Tibial artery (tissue), 4 donors: Measurements from ENCODE around the gene GLUL.

Experiments
- DNase-seq, 2 donors: peaks; one replicate each; pipeline ENCODE4 v3.0.0-alpha.2; 2019
- H3K27ac ChIP-seq, 2 donors: fragments of 200-600 bp; sonication (generic) in 1 of 2; 1 replicate in 1 of 2; 2 replicates in 1 of 2; pipeline ENCODE4 v1.5.1; 2018 to 2019; ENCODE audit warnings: mild to moderate bottlenecking in 1 of 2
- H3K27me3 ChIP-seq, 2 donors: fragments of 200-600 bp; sonication (generic) in 1 of 2; one replicate each; pipeline versions ENCODE4 v1.5.1 to v1.6.0; 2016 to 2019
- H3K36me3 ChIP-seq, 3 donors: fragments of 200-600 bp; sonication (generic) in 2 of 3; one replicate each; pipeline ENCODE4 v1.5.1; 2016 to 2019; ENCODE audit warnings: mild to moderate bottlenecking in 2 of 3
- H3K4me1 ChIP-seq, 4 donors: fragments of 200-600 bp; sonication (generic) in 2 of 4; 1 replicate in 3 of 4; 2 replicates in 1 of 4; pipeline ENCODE4 v1.5.1; 2016 to 2019
- H3K4me3 ChIP-seq, 2 donors: fragments of 200-600 bp; sonication (generic) in 1 of 2; 1 replicate in 1 of 2; 2 replicates in 1 of 2; pipeline ENCODE4 v1.5.1; 2018 to 2019; ENCODE audit warnings: mild to moderate bottlenecking in 2 of 2
- H3K9me3 ChIP-seq, 3 donors: fragments of 200-600 bp; sonication (generic) in 1 of 3; one replicate each; pipeline ENCODE4 v1.5.1; 2016 to 2019
- CTCF ChIP-seq, 2 experiments: fragments of 200-600 bp in 1 of 2; fragments of 450-650 bp in 1 of 2; IDR thresholded peaks; one replicate each; pipeline ENCODE4 v1.5.1; 2017 to 2019; ENCODE audit warnings: antibody characterized with exemption in 2 of 2, mild to moderate bottlenecking in 1 of 2, moderate library complexity in 1 of 2
- intact Hi-C: fragments of 100-400 bp; cut with DNase I; formaldehyde crosslinking; loops from one replicate; pipeline ENCODE4 v1.15.0; 2023; ENCODE audit warnings: low total_unique reads

The GLUL gene

DNA sequence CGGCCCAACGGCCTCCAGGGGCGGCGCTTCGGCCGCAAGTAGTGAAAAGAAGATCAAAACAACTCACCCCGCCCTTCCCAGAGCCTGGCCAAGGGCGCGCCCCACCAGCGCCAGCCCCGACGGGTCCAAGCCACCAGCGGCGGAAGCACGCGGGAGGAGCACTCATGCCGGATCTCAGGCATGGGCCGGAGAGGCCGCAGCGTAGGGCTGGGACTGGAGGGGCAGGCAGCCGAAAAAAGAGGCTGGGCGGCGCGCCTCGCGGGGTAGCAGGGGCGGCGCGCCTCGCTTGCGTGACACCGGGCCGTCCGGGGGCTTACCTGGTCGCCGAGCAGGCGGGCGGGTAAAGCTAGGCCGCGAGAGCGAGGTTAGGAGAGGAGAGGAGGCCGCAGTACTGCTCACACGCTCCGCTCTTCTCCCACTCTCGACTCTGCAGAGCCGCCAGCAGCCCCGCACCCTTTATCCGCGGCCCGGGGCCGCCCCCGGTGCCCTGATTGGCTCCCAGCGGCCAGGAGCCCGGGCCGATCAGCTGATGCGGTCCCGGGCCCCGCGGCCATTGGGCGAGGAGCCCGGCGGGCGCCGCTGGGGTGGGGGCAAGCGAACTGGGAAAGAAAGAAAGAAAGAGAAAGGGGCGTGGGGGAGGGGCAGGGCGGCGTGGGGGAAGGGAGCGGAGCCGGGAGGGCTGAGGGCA lies at the start of gene GLUL:
Gene GLUL (minus strand): TSS at position 429 of the 688 bp plus-strand sequence. CDS start 3,053 bp downstream, outside the sequence.
- Histone ChIP-seq H3K27me3 (no peaks in the 10 kb centered on the region), H3K9me3 (no peaks in the 10 kb centered on the region), H3K36me3 (peaks cover 22 to 44% (median 43%) of the 10 kb centered on the region in 3 donors), H3K4me3 (peak within 1 kb of the TSS; percentile 80 to 85), H3K27ac (peak within 1 kb of the TSS; percentile 96 to 97), H3K4me1 (peaks cover 0 to 41% (median 20%) of the 10 kb centered on the region in 4 donors)
- DNase-seq = peak; percentile 96 to 98
- TF ChIP-seq CTCF (IDR thresholded peaks at IDR 0.05) = no peak
- intact Hi-C loops = loop anchor here (2.0 to 10.0 kb wide), 3 partner anchors 211 to 367 kb away; partner anchors contain the start of gene RGS16

GRCh38 chr1:182438326-182438725 lies 46.7 kb upstream of the GLUL start:
- H3K27me3 ChIP-seq = no peaks in the 10 kb centered on the region
- DNase-seq = no peak
- no peaks in the 10 kb centered on the region for H3K4me1 ChIP-seq
- no peaks in the 10 kb centered on the region for H3K9me3 ChIP-seq
- no peak overlapping the region for H3K4me3 ChIP-seq
- H3K36me3 ChIP-seq = no peaks in the 10 kb centered on the region
- no peak for TF ChIP-seq CTCF (IDR thresholded peaks at IDR 0.05)
- intact Hi-C loops = no loop called here
- H3K27ac ChIP-seq = no peak overlapping the region

DNA sequence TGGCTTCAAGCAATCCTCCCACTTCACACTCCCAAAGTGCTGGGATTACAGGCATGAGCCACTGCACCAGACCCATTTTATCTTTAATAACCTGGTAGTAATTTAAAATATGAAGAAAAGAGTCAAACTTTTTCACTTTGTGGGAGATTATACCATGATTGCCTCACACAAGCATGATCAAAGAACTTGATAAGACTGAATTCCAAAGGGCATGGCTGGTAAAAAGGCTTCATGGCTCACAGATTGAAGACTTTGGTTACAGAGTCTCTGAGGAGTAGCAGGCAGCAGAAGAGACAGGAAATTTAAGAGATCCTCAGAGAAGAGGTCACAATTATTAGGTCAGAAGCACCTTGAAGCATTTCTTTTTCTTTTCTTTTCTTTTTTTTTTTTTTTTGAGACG lies 42.0 kb upstream of the GLUL start:
- H3K4me3 ChIP-seq = no peak overlapping the region
- no peaks in the 10 kb centered on the region for H3K36me3 ChIP-seq
- no peak for TF ChIP-seq CTCF (IDR thresholded peaks at IDR 0.05)
- DNase-seq = no peak
- H3K27me3 ChIP-seq = no peaks in the 10 kb centered on the region
- H3K9me3 ChIP-seq = no peaks in the 10 kb centered on the region
- intact Hi-C loops = no loop called here
- H3K4me1 ChIP-seq = no peaks in the 10 kb centered on the region
- H3K27ac ChIP-seq = no peak overlapping the region

- no peaks in the 10 kb centered on the region for H3K36me3 ChIP-seq
- intact Hi-C loops = no loop called here
- no peaks in the 10 kb centered on the region for H3K4me1 ChIP-seq
- no peak for TF ChIP-seq CTCF (IDR thresholded peaks at IDR 0.05)
- no peaks in the 10 kb centered on the region for H3K9me3 ChIP-seq
- DNase-seq = no peak
- no peaks in the 10 kb centered on the region for H3K27me3 ChIP-seq
- H3K27ac ChIP-seq = no peak overlapping the region
- H3K4me3 ChIP-seq = no peak overlapping the region
Measured at GRCh38 chr1:182431278-182431677, 39.7 kb upstream of the GLUL start.

GRCh38 chr1:182430263-182431068 lies 38.9 kb upstream of the GLUL start:
- TF ChIP-seq CTCF (IDR thresholded peaks at IDR 0.05) = no peak
- intact Hi-C loops = no loop called here
- DNase-seq = no peak
- Histone ChIP-seq H3K9me3 (no peaks in the 10 kb centered on the region), H3K4me1 (no peaks in the 10 kb centered on the region), H3K36me3 (no peaks in the 10 kb centered on the region), H3K27ac (no peak overlapping the region), H3K4me3 (no peak overlapping the region), H3K27me3 (no peaks in the 10 kb centered on the region)
